ENCODE results near the gene FOSL2. TPM values are rescaled to one million over a fixed set of nuclear protein-coding genes. Genes with fewer than 3 reads are reported as not detected.

FOSL2 gene
- total RNA-seq, 1 donor from 2014 or later: 45.7 TPM

DNA sequence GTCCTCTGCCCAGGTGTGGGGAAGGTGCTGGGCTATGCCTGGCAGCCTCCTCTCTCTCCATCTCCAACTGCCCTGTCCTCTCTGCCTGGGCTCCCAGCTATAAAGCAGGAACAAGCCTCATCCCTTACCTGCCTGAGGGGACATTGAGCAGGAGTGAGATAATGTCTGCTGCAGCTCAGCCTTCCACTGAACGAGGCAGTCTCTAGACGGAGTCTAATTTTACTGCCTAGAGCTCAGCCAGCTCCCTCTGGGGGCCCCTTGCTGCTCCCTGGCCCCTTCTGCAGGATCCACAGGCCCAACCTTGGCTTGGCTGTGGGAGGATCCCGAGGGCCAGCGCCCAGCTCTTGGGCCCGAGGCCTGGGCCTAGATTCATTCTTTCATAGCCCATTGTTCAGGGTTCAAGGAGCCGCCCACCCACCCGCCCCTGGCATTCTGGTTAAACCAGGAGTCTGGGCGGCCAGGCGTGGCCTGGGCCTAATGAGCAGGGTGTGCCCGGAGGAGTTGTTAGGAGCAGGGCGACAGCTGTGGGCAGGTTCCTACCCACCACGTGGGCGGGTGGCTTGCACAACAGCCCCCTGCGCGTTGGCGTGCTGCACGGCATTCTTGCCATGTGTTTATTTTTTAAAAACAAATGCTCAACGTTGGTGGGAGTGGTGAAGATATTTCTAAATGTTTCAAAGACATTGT lies 44.6 kb downstream of the FOSL2 start:
- intact Hi-C loops (cut with micrococcal nuclease): no loop called here
- ATAC-seq (no peak), DNase-seq (no peak)

DNA sequence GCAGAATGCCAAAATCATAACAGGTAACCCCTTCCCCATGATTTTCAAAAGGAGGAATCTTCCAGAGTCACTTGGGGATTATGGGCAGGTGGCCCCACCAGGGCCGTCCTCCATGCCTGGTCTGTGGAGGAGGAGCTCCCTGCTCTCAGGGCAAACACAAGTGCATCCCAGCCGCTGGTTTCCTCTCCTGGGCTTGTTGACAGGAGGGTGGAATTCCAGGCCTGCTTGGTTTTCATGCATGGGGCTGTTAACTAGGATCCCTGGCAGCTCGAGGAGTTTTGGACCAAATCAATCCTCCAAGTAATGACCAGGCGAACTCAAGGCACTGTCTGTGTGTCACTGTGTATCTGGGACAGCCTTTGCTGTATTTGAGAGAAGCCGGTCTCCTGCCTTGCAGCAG lies 45.3 kb downstream of the FOSL2 start:
- ATAC-seq: peak; percentile 40
- DNase-seq: no peak
- intact Hi-C loops (cut with micrococcal nuclease): no loop called here

DNA sequence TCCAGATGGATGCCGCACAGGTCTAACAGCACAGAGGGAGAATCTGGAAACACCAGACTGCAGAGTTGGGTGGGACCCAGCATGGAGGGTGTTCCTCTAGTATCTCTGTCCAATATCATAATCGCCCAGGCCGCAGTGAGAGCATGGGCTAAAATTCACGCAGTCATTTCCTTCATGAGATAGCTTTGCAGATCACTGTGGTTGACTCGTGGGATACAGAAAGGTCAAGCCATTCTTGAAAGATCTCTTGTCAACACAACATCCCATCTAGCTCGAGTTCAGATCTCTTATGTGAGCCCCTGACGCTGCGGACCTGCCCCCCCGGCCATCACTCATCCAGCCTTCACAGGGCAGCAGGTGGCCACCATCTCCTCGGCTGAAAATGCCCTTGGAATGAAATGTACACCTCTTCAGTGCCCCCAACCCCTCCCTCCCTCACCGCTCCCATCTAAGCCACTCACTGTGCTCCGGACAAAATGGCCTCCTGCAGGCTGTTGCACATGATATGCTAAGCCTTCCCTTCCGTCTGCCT lies 45.9 kb downstream of the FOSL2 start:
- ATAC-seq (no peak), DNase-seq (no peak)
- intact Hi-C loops (cut with micrococcal nuclease): no loop called here

DNA sequence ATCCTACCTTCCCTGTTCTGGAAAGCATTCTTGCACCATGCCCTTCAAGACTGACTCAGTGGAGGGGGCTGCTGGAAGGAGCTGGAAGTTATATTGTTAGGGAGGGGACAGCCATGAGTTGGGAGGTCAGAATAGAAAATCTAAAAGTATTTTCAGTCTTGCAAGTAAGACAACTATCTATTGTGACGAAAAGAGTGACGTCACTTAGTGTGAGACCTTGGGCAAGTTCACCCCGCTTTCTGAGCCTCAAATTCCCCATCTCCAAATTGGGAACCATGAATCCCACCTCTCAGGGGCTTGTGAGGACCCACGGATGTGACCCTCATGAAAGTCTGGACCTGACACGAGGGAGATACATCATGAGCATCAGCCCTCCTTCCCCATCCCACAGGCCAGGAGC lies 46.5 kb downstream of the FOSL2 start:
- no peak for DNase-seq
- no peak for ATAC-seq
- intact Hi-C loops (cut with micrococcal nuclease): no loop called here

DNA sequence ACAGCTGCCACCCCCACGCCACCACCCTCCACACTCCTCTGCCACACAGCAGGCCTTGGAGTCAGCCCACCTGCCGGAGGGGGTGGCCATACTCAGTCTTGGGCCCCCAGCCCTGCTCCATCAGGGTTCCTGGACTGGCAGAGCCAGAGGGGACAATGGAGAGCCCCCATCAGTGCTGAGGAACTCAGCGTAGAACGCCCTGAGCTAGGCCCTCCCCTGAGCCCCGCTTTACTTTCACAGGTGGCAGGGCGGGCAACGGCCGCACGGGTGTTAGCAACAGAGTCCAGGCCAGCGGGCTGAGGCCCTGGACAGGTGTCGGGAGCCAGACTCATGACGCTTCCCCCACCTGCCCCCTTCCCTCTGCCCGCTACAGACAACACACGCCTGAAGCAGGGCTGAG lies 47.1 kb downstream of the FOSL2 start:
- intact Hi-C loops (cut with micrococcal nuclease): no loop called here
- ATAC-seq: no peak
- DNase-seq: no peak

DNA sequence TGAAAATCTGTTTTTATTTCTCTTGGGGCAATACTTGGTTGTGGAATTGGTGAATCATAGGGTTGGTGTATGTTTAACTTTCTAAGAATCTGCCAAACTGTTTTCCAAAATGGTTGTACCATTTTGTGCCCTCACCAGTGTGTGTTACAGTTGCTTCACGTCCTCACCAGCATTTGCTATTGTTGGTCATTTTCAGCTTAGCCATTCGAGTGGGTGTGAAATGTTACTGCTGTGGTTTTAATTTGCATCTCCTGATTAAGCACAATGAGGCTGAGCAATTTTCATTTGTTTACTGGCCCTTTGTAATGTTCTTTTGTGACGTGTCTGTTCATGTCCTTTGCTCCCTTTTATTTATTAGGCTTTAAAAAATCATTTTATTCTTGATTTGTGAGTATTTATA lies 49.7 kb downstream of the FOSL2 start:
- intact Hi-C loops (cut with micrococcal nuclease): no loop called here
- DNase-seq: no peak
- ATAC-seq: no peak

DNA sequence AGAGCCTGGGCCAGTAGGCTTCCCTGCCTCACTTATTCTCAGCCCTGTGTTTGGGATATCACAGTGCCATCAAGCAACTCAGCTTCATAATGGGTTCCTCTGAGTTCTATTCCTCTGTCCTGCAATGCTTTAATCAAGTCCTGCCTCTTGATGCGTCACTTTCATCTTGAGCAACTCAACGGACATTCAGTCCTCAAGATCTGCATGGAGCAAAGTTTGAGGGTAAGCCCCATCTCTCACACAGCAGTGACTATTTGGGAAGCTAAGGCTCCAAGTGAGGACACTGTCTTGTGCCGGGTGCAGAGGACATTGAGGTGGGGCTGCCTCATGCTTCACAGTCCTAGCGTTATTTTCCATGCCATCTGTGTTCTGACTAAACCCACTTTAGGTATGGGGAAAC lies 52.3 kb downstream of the FOSL2 start:
- intact Hi-C loops (cut with micrococcal nuclease): no loop called here
- ATAC-seq: no peak
- DNase-seq: no peak

DNA sequence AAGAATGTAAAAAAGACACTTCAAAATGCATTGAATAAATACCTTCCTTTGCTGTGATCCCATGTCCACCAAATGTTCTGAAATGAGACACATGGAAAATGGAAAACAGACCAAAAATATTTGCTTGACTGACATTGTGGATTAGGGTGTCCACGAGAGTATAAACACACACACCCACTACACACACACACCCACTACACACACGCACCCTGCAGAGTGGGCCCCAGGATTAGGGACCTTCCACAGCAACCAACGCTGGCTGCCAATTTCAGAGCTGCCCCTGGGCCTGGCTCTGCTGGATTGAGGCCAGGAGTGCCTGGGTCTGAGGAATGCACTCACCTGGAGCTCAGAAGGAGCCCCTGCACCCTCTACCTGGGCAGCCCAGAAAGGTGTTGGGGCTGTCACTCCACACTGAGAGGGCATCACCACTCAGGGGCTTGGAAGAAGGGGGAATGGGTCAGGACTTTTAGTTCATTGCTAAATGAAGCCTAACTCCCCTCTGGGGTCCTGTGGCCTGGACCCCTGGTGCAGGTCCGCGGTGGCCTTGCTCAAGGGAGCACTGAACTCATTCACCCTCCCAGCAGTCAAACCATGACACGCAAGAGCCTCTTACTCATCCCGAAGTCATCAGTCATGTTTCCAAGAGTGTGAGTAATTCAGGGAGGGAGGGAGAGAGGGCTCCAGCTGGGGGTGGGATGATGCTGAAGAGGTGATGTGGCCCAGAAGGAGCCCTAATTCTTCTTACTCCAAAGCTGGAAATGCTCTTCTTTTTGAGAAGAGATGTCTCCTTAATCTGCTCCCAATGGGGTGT lies 53.0 kb downstream of the FOSL2 start:
- peak; percentile 20 for ATAC-seq
- no peak for DNase-seq
- intact Hi-C loops (cut with micrococcal nuclease): no loop called here

DNA sequence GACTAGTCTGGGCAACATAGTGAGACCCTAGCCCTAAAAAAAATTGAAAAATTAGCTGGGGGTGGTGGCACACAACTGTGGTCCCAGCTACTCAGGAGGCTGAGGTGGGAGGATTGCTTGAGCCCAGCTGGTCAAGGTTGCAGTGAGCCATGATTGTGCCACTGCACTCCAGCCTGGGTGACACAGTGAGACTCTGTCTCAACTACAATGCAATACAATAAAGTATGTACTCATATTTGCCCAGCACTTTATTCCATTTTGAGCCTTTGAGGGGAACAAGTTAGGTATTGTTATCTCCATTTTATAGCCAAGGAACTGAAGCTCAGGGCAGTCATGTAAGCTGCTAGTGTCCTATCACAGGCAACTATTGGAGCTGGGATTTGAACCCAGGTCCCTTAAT lies 53.9 kb downstream of the FOSL2 start:
- intact Hi-C loops (cut with micrococcal nuclease): no loop called here
- no peak for DNase-seq
- no peak for ATAC-seq

DNA sequence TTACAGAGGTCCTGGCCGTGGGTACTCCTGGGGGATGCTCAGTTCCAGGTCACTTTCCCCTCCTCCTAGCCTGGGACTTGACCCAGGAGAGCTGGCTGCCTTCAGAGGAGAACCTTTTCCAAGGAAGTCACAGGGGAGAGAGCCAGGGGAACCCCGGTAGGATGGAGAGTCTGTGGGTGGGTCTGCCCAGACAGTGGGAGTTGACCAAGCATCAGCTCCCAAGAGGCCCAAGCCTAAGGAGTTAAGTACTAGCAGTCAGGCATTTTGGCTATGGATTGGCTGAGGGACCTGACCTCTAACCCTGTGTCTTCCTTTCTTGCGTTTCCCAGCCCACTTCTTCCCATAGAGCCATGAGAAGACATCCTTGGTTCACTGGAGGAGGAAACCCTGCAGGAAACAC lies 54.4 kb downstream of the FOSL2 start:
- ATAC-seq (no peak), DNase-seq (no peak)
- intact Hi-C loops (cut with micrococcal nuclease): no loop called here

DNA sequence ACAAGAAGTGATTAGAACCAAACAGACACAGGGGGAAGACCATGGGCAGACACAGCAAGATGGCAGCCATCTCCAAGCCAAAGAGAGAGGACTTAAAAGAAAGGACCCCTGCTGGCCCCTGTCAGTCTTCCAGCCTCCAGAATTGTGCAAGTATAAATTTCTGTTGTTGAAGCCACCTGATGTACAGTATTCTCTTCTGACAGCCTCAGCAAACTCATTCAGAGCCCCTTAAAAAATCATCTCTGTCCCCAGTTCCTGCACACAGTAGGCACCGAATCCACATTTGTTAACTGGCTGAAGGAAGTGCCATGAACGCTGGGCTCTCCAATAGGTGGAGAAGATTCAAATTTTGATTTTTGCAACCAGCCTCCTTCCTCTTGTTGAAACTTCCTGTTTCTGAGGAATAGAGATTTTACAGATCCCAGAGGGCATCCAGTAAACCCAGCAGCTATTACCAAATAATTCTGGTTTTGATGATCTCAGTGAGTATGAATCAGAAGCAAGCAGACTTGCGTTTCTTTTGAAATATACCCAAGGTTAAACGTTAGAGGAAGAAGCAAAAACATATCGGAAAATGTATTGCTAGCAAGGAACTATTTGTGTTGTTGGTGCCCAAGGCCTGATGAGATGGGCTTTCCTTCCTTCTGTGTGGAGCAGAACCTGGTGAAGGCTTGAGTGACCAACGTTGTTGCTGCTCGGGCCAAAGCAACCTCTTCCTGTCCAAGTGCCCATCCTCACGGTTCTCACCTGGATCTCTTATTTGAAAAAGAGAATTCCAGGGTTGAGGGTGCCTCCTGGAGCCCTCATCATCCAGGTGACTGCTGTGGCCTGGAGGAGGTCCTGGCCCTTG lies 55.5 kb downstream of the FOSL2 start:
- DNase-seq: no peak
- intact Hi-C loops (cut with micrococcal nuclease): no loop called here
- ATAC-seq: peak; percentile 41

DNA sequence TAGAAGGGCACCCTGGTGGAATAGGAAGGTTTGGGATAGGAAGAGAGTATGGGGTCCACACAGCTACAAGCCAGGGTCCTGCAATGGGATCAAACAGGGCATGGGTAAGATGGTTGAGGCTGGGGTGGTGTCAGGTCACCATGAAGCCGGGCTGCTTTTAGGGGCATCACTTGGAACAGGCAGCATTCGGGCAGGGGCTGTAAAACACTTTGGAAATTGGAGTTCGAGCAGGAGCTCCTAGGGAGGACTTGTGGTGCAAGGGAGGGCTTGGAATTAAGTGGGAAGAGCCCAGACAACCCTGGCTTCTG lies 56.1 kb downstream of the FOSL2 start:
- DNase-seq (no peak), ATAC-seq (no peak)
- intact Hi-C loops (cut with micrococcal nuclease): no loop called here

DNA sequence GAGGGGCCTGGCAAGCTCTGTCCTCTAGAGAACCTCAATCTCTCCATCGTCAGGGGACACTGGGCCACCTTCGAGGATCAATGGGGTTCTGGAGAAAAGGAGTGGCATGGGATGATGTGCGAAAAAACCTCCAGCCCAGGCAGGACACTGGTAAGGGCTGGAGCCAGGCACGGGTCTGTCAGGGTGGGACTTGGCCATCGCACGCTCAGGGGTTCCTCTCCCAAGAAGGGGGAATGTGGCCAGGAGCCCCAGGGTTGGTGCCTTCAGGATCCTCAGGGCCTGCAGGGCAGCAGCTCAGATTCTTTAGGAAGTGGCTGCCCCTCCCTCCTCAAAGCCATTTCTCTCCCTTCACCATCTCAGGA lies 56.4 kb downstream of the FOSL2 start:
- DNase-seq (no peak), ATAC-seq (no peak)
- intact Hi-C loops (cut with micrococcal nuclease): no loop called here

DNA sequence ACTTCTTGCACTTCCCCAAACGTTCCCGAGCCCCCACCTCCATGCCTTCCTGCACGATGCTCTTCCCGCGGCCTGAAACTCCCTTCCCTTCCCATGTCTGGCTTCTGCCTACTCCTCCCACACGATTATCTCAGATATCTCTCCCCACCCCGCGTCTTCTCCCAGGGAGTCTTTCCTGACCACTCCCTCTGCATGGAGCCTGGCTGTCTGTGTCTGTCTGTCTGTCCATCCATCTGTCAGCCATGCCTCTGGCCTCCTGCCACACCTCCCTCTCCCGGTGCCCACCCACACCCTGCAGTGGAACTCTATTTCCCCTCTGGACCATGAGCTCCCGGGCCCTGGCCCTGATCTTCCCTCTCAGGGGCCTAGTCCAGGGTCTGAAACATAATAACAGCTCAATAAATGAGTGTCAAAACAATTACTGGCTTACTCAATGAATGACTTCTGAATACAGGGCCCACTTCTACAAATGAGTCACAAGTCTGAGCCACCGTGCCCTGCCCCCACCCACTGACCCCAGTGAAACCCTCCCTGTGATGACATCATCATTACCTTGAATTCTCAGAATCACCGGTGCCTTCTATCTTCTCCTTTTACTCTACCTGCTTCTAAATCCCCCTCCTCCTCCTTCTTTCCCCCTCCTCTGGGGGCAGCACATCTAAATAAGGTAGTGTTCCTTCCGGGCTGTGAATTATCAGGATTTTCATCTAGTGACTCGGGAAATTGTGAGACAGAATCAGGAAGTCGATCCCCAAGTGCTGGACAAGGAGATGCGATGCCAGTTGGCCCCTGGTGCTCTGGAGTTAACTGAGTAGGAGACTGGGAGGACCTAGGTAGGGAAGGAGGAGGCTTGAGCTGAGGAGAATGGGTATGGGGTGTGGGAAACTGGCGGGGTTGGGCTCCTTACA lies 57.1 kb downstream of the FOSL2 start:
- DNase-seq (no peak), ATAC-seq (no peak)
- intact Hi-C loops (cut with micrococcal nuclease): no loop called here

DNA sequence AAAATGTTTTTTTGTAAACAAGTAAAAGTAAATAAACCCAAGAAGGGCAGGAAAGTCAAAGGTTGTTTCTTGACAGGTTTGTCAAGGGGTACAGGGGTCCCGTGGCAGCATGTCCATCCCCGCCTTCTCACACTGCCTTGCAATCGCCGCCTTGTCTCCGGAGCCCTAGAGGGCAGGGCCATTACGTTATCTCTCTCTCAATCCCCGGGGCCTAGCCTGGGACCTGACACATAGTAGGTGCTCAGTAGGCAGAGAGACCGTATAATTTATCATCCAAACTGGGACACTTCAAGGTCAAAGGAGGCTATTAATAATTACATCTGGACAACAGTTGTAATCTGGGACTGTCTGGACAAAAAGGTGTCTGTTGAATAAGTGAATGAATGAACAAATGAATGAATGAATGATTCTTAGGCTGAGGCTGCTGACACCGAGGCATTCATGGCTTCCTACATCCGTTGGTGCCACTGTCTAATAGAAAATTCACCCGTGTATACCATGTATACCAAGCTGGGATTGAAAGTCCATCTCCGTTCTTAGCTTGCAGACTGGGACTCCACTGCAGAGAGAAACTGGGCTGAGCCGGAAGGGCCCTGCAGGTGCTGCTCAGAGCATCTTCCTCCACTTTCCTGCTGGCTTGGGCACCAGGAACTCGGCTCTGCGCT lies 58.4 kb downstream of the FOSL2 start:
- no peak for DNase-seq
- intact Hi-C loops (cut with micrococcal nuclease): no loop called here
- no peak for ATAC-seq

DNA sequence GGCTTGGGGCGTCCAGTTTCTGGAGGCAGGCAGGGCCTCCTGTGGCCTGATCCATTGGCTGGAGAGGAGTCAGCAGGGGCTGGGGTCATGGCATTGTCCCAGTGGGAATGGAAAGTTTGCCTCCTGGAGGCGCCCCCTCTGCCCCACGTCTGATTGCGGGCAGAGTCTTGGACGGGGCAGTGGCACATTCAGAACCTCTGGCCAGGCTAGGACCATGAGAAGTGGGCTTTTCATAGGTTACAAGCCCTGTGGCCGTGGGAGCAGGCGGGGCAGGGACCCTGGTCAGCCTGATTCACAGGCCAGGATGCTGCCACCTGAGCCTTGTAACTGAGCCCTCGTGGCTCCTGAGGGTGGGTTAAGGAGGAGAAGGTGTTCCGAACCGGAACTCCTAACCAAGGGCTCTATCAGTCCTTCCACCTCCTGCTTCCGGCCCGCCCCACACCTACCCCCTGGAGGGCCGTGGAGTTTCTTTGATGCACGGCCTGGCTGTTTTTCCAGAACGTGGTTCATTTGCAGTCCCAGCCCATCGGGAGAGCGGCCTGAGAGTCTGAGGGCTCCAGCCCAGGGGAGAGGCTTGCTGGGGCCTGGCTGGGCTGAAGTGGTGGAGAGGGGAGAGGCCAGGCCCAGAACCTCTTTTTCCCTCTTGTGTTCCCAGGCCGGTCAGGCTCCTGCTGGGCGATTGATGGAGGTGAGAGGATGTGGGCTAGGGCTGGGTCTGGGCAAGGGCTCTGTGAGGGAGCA lies 59.3 kb downstream of the FOSL2 start:
- intact Hi-C loops (cut with micrococcal nuclease): no loop called here
- ATAC-seq (no peak), DNase-seq (no peak)

DNA sequence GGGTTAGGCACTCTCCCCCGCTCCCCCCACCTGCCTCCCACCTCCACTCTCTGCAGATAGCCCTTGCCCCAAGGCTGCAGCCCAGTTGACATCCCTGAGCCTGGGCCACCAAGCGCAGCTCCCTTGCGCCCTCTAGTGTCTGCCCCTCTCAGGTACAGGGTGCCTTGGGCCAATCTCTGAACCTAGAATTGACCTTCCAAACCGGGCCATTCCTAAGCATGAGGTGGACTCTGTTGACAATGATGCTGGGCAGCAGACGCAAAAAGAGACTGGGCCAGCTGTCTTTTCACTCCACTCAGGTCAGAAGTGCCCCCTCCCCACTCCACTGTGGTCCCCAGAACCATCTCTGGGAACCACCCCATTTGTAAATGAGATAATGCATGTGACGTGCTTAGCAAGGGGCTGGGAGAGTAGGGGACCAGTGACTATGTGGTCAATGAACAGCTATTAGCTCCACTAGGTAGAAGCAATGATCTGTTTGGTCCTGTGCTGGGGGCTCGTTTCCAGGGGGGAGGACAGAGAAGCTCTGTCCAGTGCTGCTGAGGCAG lies 60.0 kb downstream of the FOSL2 start:
- DNase-seq: peak; percentile 84
- intact Hi-C loops (cut with micrococcal nuclease): no loop called here
- peak; percentile 89 for ATAC-seq

DNA sequence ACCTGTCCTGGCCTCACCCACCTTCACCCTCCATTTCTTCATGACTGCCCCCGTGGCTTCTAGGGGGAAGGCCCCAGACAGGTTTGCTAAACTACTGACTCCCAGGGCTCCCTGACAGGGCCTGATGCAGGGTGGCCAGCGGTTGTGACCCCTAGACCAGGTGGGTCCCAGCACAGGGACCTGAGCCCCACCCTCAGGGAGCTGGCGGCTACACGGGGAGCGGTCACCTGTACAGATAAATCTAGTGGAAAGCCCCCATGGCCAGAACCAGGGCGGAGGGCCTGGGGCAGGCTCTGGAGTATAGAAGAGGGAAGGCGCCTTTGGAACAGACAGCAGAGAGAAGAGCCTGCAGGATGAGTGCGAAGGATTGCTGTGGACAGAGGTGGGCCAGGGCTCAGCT lies 60.7 kb downstream of the FOSL2 start:
- ATAC-seq: no peak
- intact Hi-C loops (cut with micrococcal nuclease): no loop called here
- no peak for DNase-seq

Data from left ventricle myocardium superior (tissue), 1 donor.